ENCODE measurements around the gene INO80C. TPM values are rescaled to one million over a fixed set of nuclear protein-coding genes. Genes with fewer than 3 reads are reported as not detected.
A peak's percentile ranks its signal among the peaks of the same experiment; 100 is the strongest.

The INO80C gene
- total RNA-seq, 1 donor from 2014 or later = 34.6 TPM

DNA sequence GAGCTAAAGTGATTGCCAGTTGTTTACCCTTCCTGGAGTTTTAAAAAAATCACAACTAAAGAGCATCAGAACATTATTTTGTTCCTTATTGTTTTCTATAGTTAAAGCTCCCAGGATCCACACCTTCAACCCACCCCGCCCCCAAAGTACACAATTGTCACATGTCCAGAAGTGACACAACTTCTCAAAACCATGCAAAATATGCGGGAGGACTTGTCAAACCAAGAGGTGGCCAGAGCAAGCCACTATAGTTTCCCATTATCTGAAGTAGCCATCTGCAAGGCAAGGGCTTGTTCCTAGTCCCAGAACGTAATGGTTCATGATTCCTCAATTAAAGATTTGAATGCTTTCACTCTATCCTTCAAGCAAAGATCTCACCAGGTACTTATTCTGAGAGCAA, 9.9 kb upstream of the INO80C start:
- Histone ChIP-seq H3K27me3 (no peaks in the 10 kb centered on the region), H3K27ac (no peak overlapping the region), H3K36me3 (no peaks in the 10 kb centered on the region), H3K9me3 (no peaks in the 10 kb centered on the region), H3K4me3 (no peak overlapping the region), H3K4me1 (peaks cover 3% of the 10 kb centered on the region)
- TF ChIP-seq, protein P1, sequence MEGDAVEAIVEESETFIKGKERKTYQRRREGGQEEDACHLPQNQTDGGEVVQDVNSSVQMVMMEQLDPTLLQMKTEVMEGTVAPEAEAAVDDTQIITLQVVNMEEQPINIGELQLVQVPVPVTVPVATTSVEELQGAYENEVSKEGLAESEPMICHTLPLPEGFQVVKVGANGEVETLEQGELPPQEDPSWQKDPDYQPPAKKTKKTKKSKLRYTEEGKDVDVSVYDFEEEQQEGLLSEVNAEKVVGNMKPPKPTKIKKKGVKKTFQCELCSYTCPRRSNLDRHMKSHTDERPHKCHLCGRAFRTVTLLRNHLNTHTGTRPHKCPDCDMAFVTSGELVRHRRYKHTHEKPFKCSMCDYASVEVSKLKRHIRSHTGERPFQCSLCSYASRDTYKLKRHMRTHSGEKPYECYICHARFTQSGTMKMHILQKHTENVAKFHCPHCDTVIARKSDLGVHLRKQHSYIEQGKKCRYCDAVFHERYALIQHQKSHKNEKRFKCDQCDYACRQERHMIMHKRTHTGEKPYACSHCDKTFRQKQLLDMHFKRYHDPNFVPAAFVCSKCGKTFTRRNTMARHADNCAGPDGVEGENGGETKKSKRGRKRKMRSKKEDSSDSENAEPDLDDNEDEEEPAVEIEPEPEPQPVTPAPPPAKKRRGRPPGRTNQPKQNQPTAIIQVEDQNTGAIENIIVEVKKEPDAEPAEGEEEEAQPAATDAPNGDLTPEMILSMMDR (IDR thresholded peaks at IDR 0.05) = no peak
- ATAC-seq = peak; percentile 66
- no peak for DNase-seq
- intact Hi-C loops (cut with DNase I) = no loop called here

DNA sequence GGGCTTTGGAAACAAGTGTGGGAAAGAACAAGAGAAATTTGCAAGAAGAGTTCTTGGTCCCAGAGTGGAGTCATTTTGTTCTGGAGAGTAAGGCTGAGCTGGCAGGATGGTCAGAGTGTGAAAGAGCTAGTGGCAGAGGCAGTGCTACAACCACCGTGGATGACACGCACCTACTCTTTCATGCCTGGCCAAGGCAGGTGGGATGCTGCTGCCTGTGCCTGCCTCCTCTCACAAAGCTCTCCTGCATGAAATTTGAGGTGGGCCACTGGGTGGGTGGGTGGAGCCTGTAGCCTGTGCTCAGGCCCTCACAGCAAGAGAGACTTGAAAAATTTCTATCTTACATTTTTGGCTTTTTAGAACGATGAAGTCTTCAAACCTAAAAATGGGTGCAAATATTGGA, 9.4 kb upstream of the INO80C start:
- intact Hi-C loops (cut with DNase I) = no loop called here
- Histone ChIP-seq H3K4me1 (peaks cover 3% of the 10 kb centered on the region), H3K36me3 (no peaks in the 10 kb centered on the region), H3K27me3 (no peaks in the 10 kb centered on the region), H3K4me3 (no peak overlapping the region), H3K9me3 (no peaks in the 10 kb centered on the region), H3K27ac (no peak overlapping the region)
- TF ChIP-seq, protein P1 (IDR thresholded peaks at IDR 0.05) = no peak
- ATAC-seq = no peak
- no peak for DNase-seq

DNA sequence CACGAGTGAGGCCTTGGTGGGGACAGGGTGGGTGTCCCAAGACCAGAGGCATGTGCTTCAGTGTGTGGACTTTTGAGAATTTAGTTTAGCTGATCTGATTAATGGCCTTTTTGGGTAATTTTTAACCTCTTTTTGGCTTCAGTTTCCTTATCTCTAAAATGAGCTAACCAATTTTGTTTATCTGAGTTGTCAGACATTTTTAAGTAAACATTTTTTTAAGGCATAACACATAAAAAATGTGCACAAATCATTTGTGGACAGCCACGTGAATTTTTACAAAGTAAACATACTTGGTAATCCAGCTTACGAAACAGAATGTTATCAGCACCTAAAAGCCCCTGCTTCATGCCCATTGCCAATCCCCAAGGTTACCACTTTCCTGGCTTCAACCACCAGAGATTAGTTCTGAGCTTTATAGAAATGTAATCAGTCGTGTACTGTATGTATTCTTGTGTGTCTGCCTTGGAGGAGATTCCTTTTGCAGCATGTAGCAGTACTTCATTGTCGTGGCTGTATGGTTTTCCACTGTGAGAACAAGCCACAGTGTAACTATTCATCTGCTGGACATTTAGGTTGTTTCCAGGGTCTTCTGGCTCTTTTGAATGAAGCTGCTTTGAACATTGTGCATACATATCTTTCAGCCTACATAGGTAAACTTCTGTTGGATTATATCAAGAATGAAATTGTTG, 8.4 kb upstream of the INO80C start:
- Histone ChIP-seq H3K9me3 (no peaks in the 10 kb centered on the region), H3K4me1 (peaks cover 3% of the 10 kb centered on the region), H3K36me3 (no peaks in the 10 kb centered on the region), H3K4me3 (no peak overlapping the region), H3K27me3 (no peaks in the 10 kb centered on the region), H3K27ac (no peak overlapping the region)
- DNase-seq (no peak), ATAC-seq (no peak)
- TF ChIP-seq, protein P1 (IDR thresholded peaks at IDR 0.05) = no peak
- intact Hi-C loops (cut with DNase I) = no loop called here

DNA sequence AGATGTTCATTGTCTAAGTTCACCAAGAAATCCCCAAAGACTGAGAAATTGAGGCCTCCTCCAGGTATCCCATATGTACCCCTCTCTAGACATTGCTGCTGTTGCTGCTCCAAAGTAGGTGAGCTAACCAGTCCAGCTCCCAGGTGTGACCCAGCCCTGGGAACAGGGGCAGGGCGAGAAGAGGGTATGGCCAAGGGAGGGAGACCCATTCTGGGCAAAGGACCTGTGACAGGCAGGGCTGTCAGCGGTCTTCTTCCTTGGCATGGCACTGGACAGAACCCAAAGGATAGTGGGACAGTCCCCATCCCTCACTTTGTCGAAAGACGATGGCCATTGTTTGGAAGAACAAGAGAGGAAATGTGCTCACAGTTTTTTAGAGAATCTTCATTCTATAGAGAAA, 7.2 kb upstream of the INO80C start:
- ATAC-seq = no peak
- H3K36me3 ChIP-seq = no peaks in the 10 kb centered on the region
- H3K27me3 ChIP-seq = no peaks in the 10 kb centered on the region
- TF ChIP-seq, protein P1 (IDR thresholded peaks at IDR 0.05) = no peak
- H3K4me3 ChIP-seq = no peak overlapping the region
- DNase-seq = no peak
- H3K27ac ChIP-seq = no peak overlapping the region
- H3K9me3 ChIP-seq = no peaks in the 10 kb centered on the region
- peaks cover 3% of the 10 kb centered on the region for H3K4me1 ChIP-seq
- intact Hi-C loops (cut with DNase I) = no loop called here

DNA sequence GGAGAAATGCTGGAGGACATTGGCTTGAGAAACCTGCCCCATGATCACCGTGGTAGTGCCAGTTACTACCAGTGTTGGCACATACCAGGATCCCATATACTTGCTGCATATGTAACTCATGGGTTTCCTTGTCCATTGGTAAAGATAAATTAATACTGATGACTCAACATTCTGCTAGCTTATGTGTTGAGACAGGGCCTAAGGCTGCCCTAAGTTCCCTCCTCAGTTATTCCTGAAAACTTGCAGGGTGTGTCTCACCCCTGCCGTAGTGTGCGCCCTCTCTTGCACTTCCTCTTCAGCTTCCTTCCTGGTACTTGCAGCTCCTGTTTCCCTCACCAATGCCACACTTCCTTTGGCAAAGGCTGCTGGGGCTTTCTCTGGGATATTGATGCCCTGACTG, 4.3 kb upstream of the INO80C start:
- H3K4me3 ChIP-seq = no peak overlapping the region
- intact Hi-C loops (cut with DNase I) = no loop called here
- ATAC-seq (peak; percentile 8), DNase-seq (no peak)
- H3K4me1 ChIP-seq = peaks cover 4% of the 10 kb centered on the region
- no peaks in the 10 kb centered on the region for H3K27me3 ChIP-seq
- TF ChIP-seq, protein P1 (IDR thresholded peaks at IDR 0.05) = no peak
- H3K36me3 ChIP-seq = no peaks in the 10 kb centered on the region
- H3K9me3 ChIP-seq = no peaks in the 10 kb centered on the region
- H3K27ac ChIP-seq = no peak overlapping the region

DNA sequence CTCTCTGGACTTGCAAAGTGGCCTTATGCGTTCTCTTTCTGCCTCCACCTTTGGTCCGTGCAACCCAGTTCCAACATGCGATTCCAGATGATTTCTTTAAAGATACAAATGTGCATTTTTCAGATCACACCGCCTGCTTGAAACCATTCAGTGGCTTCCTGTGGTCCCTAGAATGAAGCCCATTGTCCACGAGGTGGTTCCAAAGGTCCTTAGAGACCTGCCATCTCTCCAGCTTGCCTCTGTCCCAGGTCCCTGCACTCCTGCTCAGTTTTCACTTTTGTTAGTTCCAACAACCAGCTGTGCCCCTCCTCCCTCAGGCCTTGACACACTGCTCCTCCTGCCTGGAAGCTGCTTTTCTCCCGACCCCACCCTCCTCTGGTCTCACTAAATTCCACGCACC, 3.6 kb upstream of the INO80C start:
- TF ChIP-seq, protein P1 (IDR thresholded peaks at IDR 0.05) = no peak
- H3K27me3 ChIP-seq = no peaks in the 10 kb centered on the region
- no peak overlapping the region for H3K27ac ChIP-seq
- H3K36me3 ChIP-seq = no peaks in the 10 kb centered on the region
- H3K4me1 ChIP-seq = peaks cover 11% of the 10 kb centered on the region
- DNase-seq (no peak), ATAC-seq (no peak)
- H3K9me3 ChIP-seq = no peaks in the 10 kb centered on the region
- no peak overlapping the region for H3K4me3 ChIP-seq
- intact Hi-C loops (cut with DNase I) = no loop called here
